ENCODE results near the gene JAM2.

Gene JAM2, protein sequence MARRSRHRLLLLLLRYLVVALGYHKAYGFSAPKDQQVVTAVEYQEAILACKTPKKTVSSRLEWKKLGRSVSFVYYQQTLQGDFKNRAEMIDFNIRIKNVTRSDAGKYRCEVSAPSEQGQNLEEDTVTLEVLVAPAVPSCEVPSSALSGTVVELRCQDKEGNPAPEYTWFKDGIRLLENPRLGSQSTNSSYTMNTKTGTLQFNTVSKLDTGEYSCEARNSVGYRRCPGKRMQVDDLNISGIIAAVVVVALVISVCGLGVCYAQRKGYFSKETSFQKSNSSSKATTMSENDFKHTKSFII

GRCh38 chr21:25638660-25639550 lies at the start of gene JAM2:
TSS of gene JAM2 (plus strand) at chr21:25639258. CDS start at chr21:25639822, 564 bp downstream.
- TF ChIP-seq, protein P1, sequence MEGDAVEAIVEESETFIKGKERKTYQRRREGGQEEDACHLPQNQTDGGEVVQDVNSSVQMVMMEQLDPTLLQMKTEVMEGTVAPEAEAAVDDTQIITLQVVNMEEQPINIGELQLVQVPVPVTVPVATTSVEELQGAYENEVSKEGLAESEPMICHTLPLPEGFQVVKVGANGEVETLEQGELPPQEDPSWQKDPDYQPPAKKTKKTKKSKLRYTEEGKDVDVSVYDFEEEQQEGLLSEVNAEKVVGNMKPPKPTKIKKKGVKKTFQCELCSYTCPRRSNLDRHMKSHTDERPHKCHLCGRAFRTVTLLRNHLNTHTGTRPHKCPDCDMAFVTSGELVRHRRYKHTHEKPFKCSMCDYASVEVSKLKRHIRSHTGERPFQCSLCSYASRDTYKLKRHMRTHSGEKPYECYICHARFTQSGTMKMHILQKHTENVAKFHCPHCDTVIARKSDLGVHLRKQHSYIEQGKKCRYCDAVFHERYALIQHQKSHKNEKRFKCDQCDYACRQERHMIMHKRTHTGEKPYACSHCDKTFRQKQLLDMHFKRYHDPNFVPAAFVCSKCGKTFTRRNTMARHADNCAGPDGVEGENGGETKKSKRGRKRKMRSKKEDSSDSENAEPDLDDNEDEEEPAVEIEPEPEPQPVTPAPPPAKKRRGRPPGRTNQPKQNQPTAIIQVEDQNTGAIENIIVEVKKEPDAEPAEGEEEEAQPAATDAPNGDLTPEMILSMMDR (IDR thresholded peaks at IDR 0.05; ENCODE audit: low read length, missing control alignments): no peak

DNA sequence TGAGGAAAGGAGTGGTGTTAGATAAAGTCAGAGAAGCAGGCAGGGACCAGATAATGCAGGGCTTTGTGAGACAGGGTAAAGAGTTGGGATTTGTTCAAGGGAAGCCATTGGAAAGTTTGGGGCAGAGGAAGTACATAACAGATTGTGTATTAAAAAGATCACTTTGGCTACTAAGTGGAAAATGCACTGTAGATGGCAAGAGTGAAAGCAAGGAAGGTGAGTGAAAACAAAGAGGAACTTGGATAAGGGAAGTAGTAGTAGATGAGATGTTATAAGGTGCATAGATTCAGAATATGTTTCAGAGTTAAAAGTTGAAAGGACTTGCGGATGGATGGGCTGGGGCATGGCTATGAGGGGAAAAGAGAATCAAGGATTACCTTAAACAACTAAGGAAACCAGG lies 49.2 kb upstream of the JAM2 start:
- TF ChIP-seq, protein P1 (IDR thresholded peaks at IDR 0.05; ENCODE audit: low read length, missing control alignments): no peak
- no peak overlapping the region for H3K4me3 ChIP-seq (replicated peaks; ENCODE audit: low read depth, low read length)
- DNase-seq (ENCODE audit: low read depth): no peak

More at GRCh38 chr21:25638660-25639550, at the start of gene JAM2:
- peak within 1 kb of the TSS; percentile 55 for H3K4me3 ChIP-seq (replicated peaks; ENCODE audit: low read depth, low read length)
- peak; percentile 38 for DNase-seq (ENCODE audit: low read depth)

- TF ChIP-seq, protein P1 (IDR thresholded peaks at IDR 0.05; ENCODE audit: low read length, missing control alignments): peak; percentile 67
- peak within 1 kb of the TSS; percentile 87 for H3K4me3 ChIP-seq (replicated peaks; ENCODE audit: low read depth, low read length)
- peak; percentile 91 for DNase-seq (ENCODE audit: low read depth)
These were observed 31.7 kb upstream of the JAM2 start, which contains the start of gene MRPL39 for GRCh38 chr21:25607151-25608043. TSS of gene MRPL39 (minus strand) at chr21:25607481. CDS start at chr21:25607475, 6 bp downstream.

DNA sequence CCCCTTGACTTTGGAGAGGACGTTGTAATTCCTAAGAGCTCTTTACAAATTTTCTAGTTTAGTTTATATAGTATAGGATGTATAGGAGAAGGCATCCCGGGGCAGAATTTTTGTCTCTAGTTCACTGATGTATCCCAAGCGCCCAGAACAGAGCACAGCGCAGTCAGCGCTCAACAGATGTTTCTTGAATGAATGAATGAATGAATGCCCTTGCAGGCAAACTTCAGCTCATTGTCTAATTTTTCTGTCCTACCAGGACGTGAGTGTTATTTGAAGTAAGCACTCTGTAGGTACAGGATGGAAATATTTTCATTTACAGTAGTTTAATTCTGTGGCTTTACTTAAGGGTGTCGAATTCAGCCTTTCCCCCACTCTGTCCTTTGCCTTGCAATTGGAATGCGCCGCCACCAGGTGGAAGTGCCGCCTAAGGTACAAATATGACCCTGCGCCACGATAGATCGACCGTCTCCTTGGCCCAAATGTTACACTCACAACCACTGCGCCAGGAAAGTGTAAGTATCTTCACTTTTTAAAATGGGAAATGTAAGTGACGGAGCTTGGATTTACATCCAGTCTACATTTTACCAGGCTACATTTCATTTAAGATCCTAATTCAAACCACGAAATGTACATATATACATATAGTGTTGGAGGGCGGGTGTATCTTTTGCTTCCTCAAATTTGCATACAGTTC lies 30.9 kb upstream of the JAM2 start:
- peak overlapping the region; percentile 87 for H3K4me3 ChIP-seq (replicated peaks; ENCODE audit: low read depth, low read length)
- TF ChIP-seq, protein P1 (IDR thresholded peaks at IDR 0.05; ENCODE audit: low read length, missing control alignments): peak; percentile 88
- peak; percentile 90 for DNase-seq (ENCODE audit: low read depth)

GRCh38 chr21:25614441-25614840 lies 24.6 kb upstream of the JAM2 start:
- DNase-seq (ENCODE audit: low read depth): no peak
- TF ChIP-seq, protein P1 (IDR thresholded peaks at IDR 0.05; ENCODE audit: low read length, missing control alignments): no peak
- no peak overlapping the region for H3K4me3 ChIP-seq (replicated peaks; ENCODE audit: low read depth, low read length)

- H3K4me3 ChIP-seq (replicated peaks; ENCODE audit: low read depth, low read length): no peak overlapping the region
- no peak for DNase-seq (ENCODE audit: low read depth)
- TF ChIP-seq, protein P1 (IDR thresholded peaks at IDR 0.05; ENCODE audit: low read length, missing control alignments): no peak
These were observed 23.2 kb upstream of the JAM2 start for GRCh38 chr21:25615880-25616279.
